Large intestine (tissue), 3 donors: ENCODE data around the gene SMARCB1. TPM values are rescaled to one million over a fixed set of nuclear protein-coding genes. Genes with fewer than 3 reads are reported as not detected.
A peak's percentile ranks its signal among the peaks of the same experiment; 100 is the strongest.

Experiments
- DNase-seq, 2 donors: peaks; one replicate each; pipeline versions ENCODE4 v3.0.0 to v3.0.0-alpha.2; 2013
- H3K27ac ChIP-seq: one replicate; pipeline ENCODE4 v1.5.1; 2013; ENCODE audit warnings: low read length
- H3K27me3 ChIP-seq: 2 replicates; pipeline ENCODE4 v1.6.1; 2013; ENCODE audit warnings: low read length; ENCODE audit not compliant: control insufficient read depth, insufficient read depth
- H3K36me3 ChIP-seq: 2 replicates; pipeline ENCODE4 v1.6.1; 2013; ENCODE audit warnings: low read length; ENCODE audit not compliant: control insufficient read depth, insufficient read depth
- H3K4me1 ChIP-seq: one replicate; pipeline ENCODE4 v1.6.1; 2013; ENCODE audit warnings: low read length; ENCODE audit not compliant: control insufficient read depth, insufficient read depth
- H3K4me3 ChIP-seq: one replicate; pipeline ENCODE4 v1.5.1; 2013; ENCODE audit warnings: low read length
- H3K9me3 ChIP-seq: one replicate; pipeline ENCODE4 v1.6.1; 2013; ENCODE audit warnings: mild to moderate bottlenecking, low read depth, low read length, moderate library complexity; ENCODE audit not compliant: control insufficient read depth
- WGBS: methylation state at CpG from one replicate; pipeline ENCODE4 v1.1.5; 2013; ENCODE audit warnings: low lambda C conversion rate; ENCODE audit not compliant: insufficient coverage; 5-methylcytosine and 5-hydroxymethylcytosine counted together
- polyA plus RNA-seq: library from polyadenylated mRNA; unstranded; fragments of 120-200 nt; gene quantifications from one replicate; pipeline ENCODE4 v1.2.1, GENCODE V29; 2013

Gene SMARCB1
- polyA plus RNA-seq, 1 donor: 84.8 TPM

GRCh38 chr22:23780146-23780748 lies 6.5 kb upstream of the SMARCB1 start:
- Histone ChIP-seq H3K27ac (no peak overlapping the region), H3K4me1 (peaks cover 57% of the 10 kb centered on the region), H3K9me3 (no peaks in the 10 kb centered on the region), H3K4me3 (no peak overlapping the region), H3K36me3 (no peaks in the 10 kb centered on the region), H3K27me3 (no peaks in the 10 kb centered on the region)
- DNase-seq: no peak
- 80% methylated on average over 1 of the region's 20 CpGs for WGBS

GRCh38 chr22:23781065-23781464 lies 5.7 kb upstream of the SMARCB1 start:
- no peaks in the 10 kb centered on the region for H3K9me3 ChIP-seq
- peaks cover 57% of the 10 kb centered on the region for H3K4me1 ChIP-seq
- H3K27me3 ChIP-seq: no peaks in the 10 kb centered on the region
- DNase-seq: no peak
- H3K27ac ChIP-seq: peak overlapping the region; percentile 66
- WGBS: no CpG with 5 or more reads among the region's 15 CpGs
- H3K36me3 ChIP-seq: no peaks in the 10 kb centered on the region
- H3K4me3 ChIP-seq: no peak overlapping the region

- Histone ChIP-seq H3K4me1 (peaks cover 63% of the 10 kb centered on the region), H3K9me3 (no peaks in the 10 kb centered on the region), H3K36me3 (no peaks in the 10 kb centered on the region), H3K4me3 (no peak overlapping the region), H3K27ac (peak overlapping the region; percentile 66), H3K27me3 (no peaks in the 10 kb centered on the region)
- 50% methylated on average over 1 of the region's 14 CpGs for WGBS
- peak; percentile 83 to 89 for DNase-seq
Observed at GRCh38 chr22:23781511-23782183, 5.1 kb upstream of the SMARCB1 start.

DNA sequence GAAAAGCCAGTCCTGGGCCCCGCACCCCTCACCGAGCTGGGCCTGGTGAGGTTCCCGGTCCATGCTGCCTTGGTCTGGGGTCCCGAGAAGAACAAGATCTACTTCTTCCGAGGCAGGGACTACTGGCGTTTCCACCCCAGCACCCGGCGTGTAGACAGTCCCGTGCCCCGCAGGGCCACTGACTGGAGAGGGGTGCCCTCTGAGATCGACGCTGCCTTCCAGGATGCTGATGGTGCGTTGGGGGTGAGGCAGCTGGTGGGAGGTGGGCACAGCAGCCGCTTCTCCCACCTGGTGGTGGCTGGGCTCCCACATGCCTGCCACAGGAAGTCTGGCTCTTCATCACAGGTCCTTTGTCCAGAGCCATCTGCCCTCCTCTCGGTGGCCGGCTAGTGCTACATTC lies 4.5 kb upstream of the SMARCB1 start:
- Histone ChIP-seq H3K9me3 (no peaks in the 10 kb centered on the region), H3K27ac (peak overlapping the region; percentile 66), H3K4me3 (no peak overlapping the region), H3K4me1 (peaks cover 63% of the 10 kb centered on the region), H3K36me3 (no peaks in the 10 kb centered on the region), H3K27me3 (no peaks in the 10 kb centered on the region)
- no peak for DNase-seq
- WGBS: no CpG with 5 or more reads among the region's 16 CpGs

DNA sequence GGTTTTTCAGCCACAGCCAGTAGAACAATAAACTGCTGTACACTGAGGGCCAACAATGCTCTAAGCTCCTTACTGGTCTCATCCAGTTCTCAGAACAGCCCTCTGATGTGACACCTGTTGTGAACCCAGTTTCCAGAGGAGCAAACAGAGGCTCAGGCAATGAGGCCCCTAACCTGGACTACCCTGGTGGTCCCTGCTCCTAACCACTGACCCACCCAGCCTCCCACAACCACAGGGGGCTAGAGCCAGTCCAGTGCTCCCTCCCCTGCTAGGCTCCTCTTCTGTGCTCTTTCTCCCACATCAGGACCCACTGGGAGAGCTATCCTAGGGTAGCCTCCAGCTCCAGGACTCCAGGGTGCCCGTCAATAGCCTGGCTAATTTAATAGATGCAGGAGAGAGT lies 4.1 kb upstream of the SMARCB1 start:
- Histone ChIP-seq H3K27ac (peak overlapping the region; percentile 66), H3K4me1 (peaks cover 62% of the 10 kb centered on the region), H3K36me3 (no peaks in the 10 kb centered on the region), H3K4me3 (no peak overlapping the region), H3K9me3 (no peaks in the 10 kb centered on the region), H3K27me3 (no peaks in the 10 kb centered on the region)
- no CpG with 5 or more reads among the region's 1 CpG for WGBS
- no peak for DNase-seq

GRCh38 chr22:23783265-23784150 lies 3.3 kb upstream of the SMARCB1 start:
- DNase-seq: peak in 1 of 2 donors; percentile 53
- no CpG with 5 or more reads among the region's 15 CpGs for WGBS
- Histone ChIP-seq H3K27me3 (no peaks in the 10 kb centered on the region), H3K4me1 (peaks cover 57% of the 10 kb centered on the region), H3K4me3 (no peak overlapping the region), H3K9me3 (no peaks in the 10 kb centered on the region), H3K27ac (peak overlapping the region; percentile 70), H3K36me3 (no peaks in the 10 kb centered on the region)

GRCh38 chr22:23784215-23784732 lies 2.5 kb upstream of the SMARCB1 start:
- Histone ChIP-seq H3K27ac (peak overlapping the region; percentile 70), H3K4me3 (no peak overlapping the region), H3K4me1 (peaks cover 52% of the 10 kb centered on the region), H3K36me3 (no peaks in the 10 kb centered on the region), H3K27me3 (no peaks in the 10 kb centered on the region), H3K9me3 (no peaks in the 10 kb centered on the region)
- WGBS: no CpG with 5 or more reads among the region's 8 CpGs
- DNase-seq: peak in 1 of 2 donors; percentile 55

- DNase-seq: peak in 1 of 2 donors; percentile 8
- Histone ChIP-seq H3K27me3 (no peaks in the 10 kb centered on the region), H3K4me3 (peak overlapping the region; percentile 84), H3K36me3 (peaks cover 9% of the 10 kb centered on the region), H3K27ac (peak overlapping the region; percentile 99), H3K9me3 (no peaks in the 10 kb centered on the region), H3K4me1 (peaks cover 43% of the 10 kb centered on the region)
- WGBS: no CpG with 5 or more reads among the region's 9 CpGs
Observed at GRCh38 chr22:23786261-23786710, 480 bp upstream of the SMARCB1 start.

DNA sequence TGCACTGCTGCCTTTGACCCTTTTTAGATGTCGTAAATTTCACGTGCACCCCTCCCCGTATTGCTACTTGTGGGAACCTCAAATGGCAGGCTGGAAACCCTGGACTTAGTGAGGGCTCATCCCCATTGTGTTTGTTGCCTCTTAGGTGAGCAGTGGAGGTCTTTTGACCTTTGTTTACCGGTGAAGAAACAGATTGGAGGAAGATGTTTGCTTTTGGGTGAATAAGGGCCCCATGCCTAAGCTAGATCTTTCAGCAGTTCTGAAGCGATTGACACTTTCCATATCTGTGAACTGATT lies 782 bp downstream of the SMARCB1 start:
- no peaks in the 10 kb centered on the region for H3K27me3 ChIP-seq
- peaks cover 21% of the 10 kb centered on the region for H3K36me3 ChIP-seq
- peak overlapping the region; percentile 84 for H3K4me3 ChIP-seq
- no peak for DNase-seq
- peak overlapping the region; percentile 9 for H3K27ac ChIP-seq
- peaks cover 31% of the 10 kb centered on the region for H3K4me1 ChIP-seq
- 0% methylated on average over 1 of the region's 5 CpGs for WGBS
- H3K9me3 ChIP-seq: no peaks in the 10 kb centered on the region

- no peaks in the 10 kb centered on the region for H3K27me3 ChIP-seq
- peaks cover 25% of the 10 kb centered on the region for H3K36me3 ChIP-seq
- H3K9me3 ChIP-seq: no peaks in the 10 kb centered on the region
- no peak overlapping the region for H3K27ac ChIP-seq
- WGBS: 100% methylated on average over 1 of the region's 3 CpGs
- DNase-seq: no peak
- peaks cover 27% of the 10 kb centered on the region for H3K4me1 ChIP-seq
- peak overlapping the region; percentile 84 for H3K4me3 ChIP-seq
Observed at GRCh38 chr22:23787910-23788309, 1.1 kb downstream of the SMARCB1 start.
